Epithelial cell of prostate (primary cell): ENCODE data around the gene ROBO4.

ENCODE experiments used
- DNase-seq: peaks from one replicate; pipeline ENCODE4 v3.0.0-alpha.2; 2011; ENCODE audit warnings: low read depth, low spot score
- H3K27ac ChIP-seq: fragments of 450-650 bp; 2 replicates; pipeline ENCODE4 v1.5.1; 2017; ENCODE audit warnings: mild to moderate bottlenecking

Gene ROBO4

GRCh38 chr11:124891373-124891861 lies 6.2 kb downstream of the ROBO4 start:
- H3K27ac ChIP-seq = no peak overlapping the region
- DNase-seq = no peak

- no peak for DNase-seq
- H3K27ac ChIP-seq = no peak overlapping the region
Observed at GRCh38 chr11:124890683-124891372, 6.8 kb downstream of the ROBO4 start.

- no peak for DNase-seq
- H3K27ac ChIP-seq = no peak overlapping the region
Observed at GRCh38 chr11:124890151-124890550, 7.5 kb downstream of the ROBO4 start.

GRCh38 chr11:124889191-124890091 lies 8.2 kb downstream of the ROBO4 start:
- no peak for DNase-seq
- no peak overlapping the region for H3K27ac ChIP-seq

GRCh38 chr11:124887667-124888013 lies 10.0 kb downstream of the ROBO4 start:
- DNase-seq = no peak
- no peak overlapping the region for H3K27ac ChIP-seq

GRCh38 chr11:124886978-124887666 lies 10.5 kb downstream of the ROBO4 start:
- DNase-seq = no peak
- no peak overlapping the region for H3K27ac ChIP-seq

GRCh38 chr11:124886476-124886875 lies 11.2 kb downstream of the ROBO4 start:
- H3K27ac ChIP-seq = no peak overlapping the region
- no peak for DNase-seq

- DNase-seq = no peak
- no peak overlapping the region for H3K27ac ChIP-seq
Observed at GRCh38 chr11:124884869-124885479, 12.7 kb downstream of the ROBO4 start.

GRCh38 chr11:124884340-124884739 lies 13.3 kb downstream of the ROBO4 start:
- H3K27ac ChIP-seq = no peak overlapping the region
- DNase-seq = no peak

- no peak overlapping the region for H3K27ac ChIP-seq
- no peak for DNase-seq
Observed at GRCh38 chr11:124882339-124883071, 15.2 kb downstream of the ROBO4 start.

GRCh38 chr11:124880958-124881357 lies 16.7 kb downstream of the ROBO4 start:
- no peak for DNase-seq
- no peak overlapping the region for H3K27ac ChIP-seq

- no peak overlapping the region for H3K27ac ChIP-seq
- DNase-seq = no peak
Observed at GRCh38 chr11:124880290-124880611, 17.4 kb downstream of the ROBO4 start.

GRCh38 chr11:124879493-124880289 lies 18.0 kb downstream of the ROBO4 start:
- DNase-seq = no peak
- H3K27ac ChIP-seq = no peak overlapping the region

- no peak for DNase-seq
- H3K27ac ChIP-seq = no peak overlapping the region
Observed at GRCh38 chr11:124878759-124879492, 18.7 kb downstream of the ROBO4 start.

- DNase-seq = no peak
- H3K27ac ChIP-seq = no peak overlapping the region
Observed at GRCh38 chr11:124877910-124878758, 19.5 kb downstream of the ROBO4 start.

GRCh38 chr11:124877631-124877909 lies 20.1 kb downstream of the ROBO4 start:
- H3K27ac ChIP-seq = no peak overlapping the region
- no peak for DNase-seq

- H3K27ac ChIP-seq = peak overlapping the region; percentile 65
- DNase-seq = no peak
Observed at GRCh38 chr11:124876818-124877630, 20.6 kb downstream of the ROBO4 start.
